Measurements from ENCODE around the gene TTPAL.

- TF ChIP-seq CTCF (IDR thresholded peaks at IDR 0.05) (no peak), POLR2A (IDR thresholded peaks at IDR 0.05) (no peak)
These were observed 49.8 kb upstream of the TTPAL start for GRCh38 chr20:44425923-44426322.
